Ascending aorta (tissue), 2 donors: ENCODE data around the gene GPR61. TPM values are rescaled to one million over a fixed set of nuclear protein-coding genes. Genes with fewer than 3 reads are reported as not detected.

Experiments
- DNase-seq, 2 donors: peaks; one replicate each; pipeline ENCODE4 v3.0.0-alpha.2; 2019; ENCODE audit warnings: low spot score in 2 of 2
- H3K27ac ChIP-seq, 2 donors: fragments of 200-600 bp; sonication (generic); one replicate each; pipeline ENCODE4 v1.5.1; 2016 to 2017; ENCODE audit warnings: mild to moderate bottlenecking in 1 of 2
- H3K27me3 ChIP-seq: fragments of 200-600 bp; sonication (generic); one replicate; pipeline ENCODE4 v1.5.1; 2017
- H3K36me3 ChIP-seq, 2 donors: fragments of 200-600 bp; sonication (generic); one replicate each; pipeline ENCODE4 v1.5.1; 2016
- H3K4me1 ChIP-seq, 2 donors: fragments of 200-600 bp; sonication (generic); one replicate each; pipeline ENCODE4 v1.5.1; 2016 to 2017; ENCODE audit warnings: mild to moderate bottlenecking in 1 of 2
- H3K4me3 ChIP-seq, 2 donors: fragments of 200-600 bp; sonication (generic); one replicate each; pipeline ENCODE4 v1.5.1; 2016 to 2017; ENCODE audit warnings: mild to moderate bottlenecking in 1 of 2
- H3K9me3 ChIP-seq, 2 donors: fragments of 200-600 bp; sonication (generic); one replicate each; pipeline ENCODE4 v1.5.1; 2016
- intact Hi-C: fragments of 100-400 bp; cut with DNase I; formaldehyde crosslinking; loops from one replicate; pipeline ENCODE4 v1.15.1; 2023
- total RNA-seq: library from RNA; depleted of rRNA; stranded (reverse); fragments of >200 nt; gene quantifications from one replicate; pipeline ENCODE4 v1.1.0, GENCODE V29; 2016
- TF ChIP-seq, protein P1 (sequence below), 3 experiments: fragments of 200-600 bp in 2 of 3; fragments of 450-650 bp in 1 of 3; sonication (generic) in 2 of 3; IDR thresholded peaks; one replicate each; pipeline ENCODE4 v1.5.1; 2016 to 2019; ENCODE audit warnings: antibody characterized with exemption in 3 of 3, mild to moderate bottlenecking in 1 of 3, moderate library complexity in 1 of 3

GPR61 gene
- total RNA-seq, 1 donor from 2014 or later = not detected

- H3K27me3 ChIP-seq = no peaks in the 10 kb centered on the region
- DNase-seq = no peak
- intact Hi-C loops = loop anchor here (5.0 kb wide), 1 partner anchor 253 kb away; no protein-coding TSS in a partner anchor
- peaks cover 0 to 4% of the 10 kb centered on the region in 2 donors for H3K4me1 ChIP-seq
- H3K36me3 ChIP-seq = no peaks in the 10 kb centered on the region
- H3K4me3 ChIP-seq = no peak overlapping the region
- TF ChIP-seq, protein P1, sequence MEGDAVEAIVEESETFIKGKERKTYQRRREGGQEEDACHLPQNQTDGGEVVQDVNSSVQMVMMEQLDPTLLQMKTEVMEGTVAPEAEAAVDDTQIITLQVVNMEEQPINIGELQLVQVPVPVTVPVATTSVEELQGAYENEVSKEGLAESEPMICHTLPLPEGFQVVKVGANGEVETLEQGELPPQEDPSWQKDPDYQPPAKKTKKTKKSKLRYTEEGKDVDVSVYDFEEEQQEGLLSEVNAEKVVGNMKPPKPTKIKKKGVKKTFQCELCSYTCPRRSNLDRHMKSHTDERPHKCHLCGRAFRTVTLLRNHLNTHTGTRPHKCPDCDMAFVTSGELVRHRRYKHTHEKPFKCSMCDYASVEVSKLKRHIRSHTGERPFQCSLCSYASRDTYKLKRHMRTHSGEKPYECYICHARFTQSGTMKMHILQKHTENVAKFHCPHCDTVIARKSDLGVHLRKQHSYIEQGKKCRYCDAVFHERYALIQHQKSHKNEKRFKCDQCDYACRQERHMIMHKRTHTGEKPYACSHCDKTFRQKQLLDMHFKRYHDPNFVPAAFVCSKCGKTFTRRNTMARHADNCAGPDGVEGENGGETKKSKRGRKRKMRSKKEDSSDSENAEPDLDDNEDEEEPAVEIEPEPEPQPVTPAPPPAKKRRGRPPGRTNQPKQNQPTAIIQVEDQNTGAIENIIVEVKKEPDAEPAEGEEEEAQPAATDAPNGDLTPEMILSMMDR (IDR thresholded peaks at IDR 0.05) = no peak
- H3K9me3 ChIP-seq = no peaks in the 10 kb centered on the region
- H3K27ac ChIP-seq = no peak overlapping the region
Measured at GRCh38 chr1:109529881-109530456, 9.7 kb upstream of the GPR61 start.

- intact Hi-C loops = loop anchor here (5.0 kb wide), 1 partner anchor 253 kb away; no protein-coding TSS in a partner anchor
- TF ChIP-seq, protein P1 (IDR thresholded peaks at IDR 0.05) = no peak
- peak in 1 of 2 donors; percentile 53 for DNase-seq
- Histone ChIP-seq H3K27me3 (no peaks in the 10 kb centered on the region), H3K27ac (no peak overlapping the region), H3K36me3 (no peaks in the 10 kb centered on the region), H3K9me3 (no peaks in the 10 kb centered on the region), H3K4me3 (no peak overlapping the region), H3K4me1 (peaks cover 0 to 4% of the 10 kb centered on the region in 2 donors)
Measured at GRCh38 chr1:109530457-109531087, 9.1 kb upstream of the GPR61 start.

- no peak for DNase-seq
Measured at GRCh38 chr1:109531380-109531779, 8.3 kb upstream of the GPR61 start.

GRCh38 chr1:109531826-109532364 is 7.8 kb upstream of the GPR61 start:
- H3K27ac ChIP-seq = no peak overlapping the region
- H3K9me3 ChIP-seq = no peaks in the 10 kb centered on the region
- peak overlapping the region; percentile 11 to 44 for H3K4me3 ChIP-seq
- H3K4me1 ChIP-seq = peaks cover 0 to 4% of the 10 kb centered on the region in 2 donors
- TF ChIP-seq, protein P1 (IDR thresholded peaks at IDR 0.05) = no peak
- intact Hi-C loops = loop anchor here (1.0 to 5.0 kb wide), 4 partner anchors 38 to 255 kb away; partner anchors contain the start of genes CYB561D1, PSMA5 and SYPL2
- no peaks in the 10 kb centered on the region for H3K36me3 ChIP-seq
- DNase-seq = no peak
- H3K27me3 ChIP-seq = no peaks in the 10 kb centered on the region

More at GRCh38 chr1:109531380-109531779, 8.3 kb upstream of the GPR61 start:
- H3K4me1 ChIP-seq = peaks cover 0 to 4% of the 10 kb centered on the region in 2 donors
- TF ChIP-seq, protein P1 (IDR thresholded peaks at IDR 0.05) = no peak
- H3K9me3 ChIP-seq = no peaks in the 10 kb centered on the region
- no peak overlapping the region for H3K4me3 ChIP-seq
- H3K27ac ChIP-seq = no peak overlapping the region
- no peaks in the 10 kb centered on the region for H3K27me3 ChIP-seq
- H3K36me3 ChIP-seq = no peaks in the 10 kb centered on the region
- intact Hi-C loops = loop anchor here (5.0 kb wide), 1 partner anchor 254 kb away; no protein-coding TSS in a partner anchor

- no peaks in the 10 kb centered on the region for H3K27me3 ChIP-seq
- H3K9me3 ChIP-seq = no peaks in the 10 kb centered on the region
- TF ChIP-seq, protein P1 (IDR thresholded peaks at IDR 0.05) = peak; percentile 95 to 98 (median 97)
- H3K27ac ChIP-seq = peak overlapping the region; percentile 45 to 64
- H3K4me3 ChIP-seq = peak overlapping the region; percentile 11 to 44
- intact Hi-C loops = loop anchor here (1.0 to 5.0 kb wide), 4 partner anchors 38 to 255 kb away; partner anchors contain the start of genes CYB561D1, PSMA5 and SYPL2
- DNase-seq = peak; percentile 48 to 91
- no peaks in the 10 kb centered on the region for H3K36me3 ChIP-seq
- H3K4me1 ChIP-seq = peaks cover 0 to 4% of the 10 kb centered on the region in 2 donors
Measured at GRCh38 chr1:109532365-109533136, 7.1 kb upstream of the GPR61 start.
